ENCODE data around the gene DPP10.

The DPP10 gene

GRCh38 chr2:115572746-115573145, 1130.3 kb downstream of the DPP10 start:
- Histone ChIP-seq H3K4me3 (ENCODE audit: low read depth in 1 of 2, low read length in 2 of 2) (no peak overlapping the region), H3K27me3 (ENCODE audit: low read depth, low read length) (no peaks in the 10 kb centered on the region), H3K36me3 (ENCODE audit: control insufficient read depth in 1 of 2, insufficient read depth in 2 of 2, low read length in 2 of 2) (no peaks in the 10 kb centered on the region), H3K9me3 (ENCODE audit: control insufficient read depth in 1 of 2, low read length in 2 of 2) (no peaks in the 10 kb centered on the region), H3K27ac (ENCODE audit: low read length) (no peak overlapping the region), H3K4me1 (ENCODE audit: control insufficient read depth in 1 of 2, insufficient read depth in 2 of 2, low read length in 2 of 2) (no peaks in the 10 kb centered on the region)

GRCh38 chr2:115573756-115574155, 1131.3 kb downstream of the DPP10 start:
- no peak overlapping the region for H3K4me3 ChIP-seq (ENCODE audit: low read depth in 1 of 2, low read length in 2 of 2)
- H3K27me3 ChIP-seq (ENCODE audit: low read depth, low read length): no peaks in the 10 kb centered on the region
- H3K4me1 ChIP-seq (ENCODE audit: control insufficient read depth in 1 of 2, insufficient read depth in 2 of 2, low read length in 2 of 2): no peaks in the 10 kb centered on the region
- H3K27ac ChIP-seq (ENCODE audit: low read length): no peak overlapping the region
- no peaks in the 10 kb centered on the region for H3K36me3 ChIP-seq (ENCODE audit: control insufficient read depth in 1 of 2, insufficient read depth in 2 of 2, low read length in 2 of 2)
- H3K9me3 ChIP-seq (ENCODE audit: control insufficient read depth in 1 of 2, low read length in 2 of 2): no peaks in the 10 kb centered on the region

DNA sequence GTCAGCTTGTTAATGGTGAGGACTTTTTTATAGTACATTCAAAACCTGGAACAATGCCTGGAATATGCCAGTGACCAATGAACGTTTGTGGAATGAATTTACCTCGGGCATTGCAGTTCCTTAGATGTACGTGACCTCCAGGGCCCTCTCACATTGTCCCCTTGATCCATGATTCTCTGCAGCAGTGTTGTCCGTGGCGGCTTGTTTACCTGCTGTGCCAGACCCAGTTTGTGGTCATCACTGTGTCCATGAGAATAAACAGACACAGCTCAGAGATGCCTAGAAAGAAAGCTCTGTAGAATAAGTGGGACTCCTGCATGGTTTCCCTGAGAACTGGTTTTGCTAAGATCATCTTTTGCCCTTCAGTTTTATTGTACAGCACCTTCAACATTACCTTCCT, 1132.2 kb downstream of the DPP10 start:
- H3K9me3 ChIP-seq (ENCODE audit: control insufficient read depth in 1 of 2, low read length in 2 of 2): no peaks in the 10 kb centered on the region
- no peaks in the 10 kb centered on the region for H3K36me3 ChIP-seq (ENCODE audit: control insufficient read depth in 1 of 2, insufficient read depth in 2 of 2, low read length in 2 of 2)
- H3K4me1 ChIP-seq (ENCODE audit: control insufficient read depth in 1 of 2, insufficient read depth in 2 of 2, low read length in 2 of 2): no peaks in the 10 kb centered on the region
- H3K27ac ChIP-seq (ENCODE audit: low read length): no peak overlapping the region
- no peak overlapping the region for H3K4me3 ChIP-seq (ENCODE audit: low read depth in 1 of 2, low read length in 2 of 2)
- H3K27me3 ChIP-seq (ENCODE audit: low read depth, low read length): no peaks in the 10 kb centered on the region

GRCh38 chr2:115580784-115581183, 1138.3 kb downstream of the DPP10 start:
- H3K27ac ChIP-seq (ENCODE audit: low read length): no peak overlapping the region
- no peaks in the 10 kb centered on the region for H3K27me3 ChIP-seq (ENCODE audit: low read depth, low read length)
- no peaks in the 10 kb centered on the region for H3K9me3 ChIP-seq (ENCODE audit: control insufficient read depth in 1 of 2, low read length in 2 of 2)
- H3K4me1 ChIP-seq (ENCODE audit: control insufficient read depth in 1 of 2, insufficient read depth in 2 of 2, low read length in 2 of 2): no peaks in the 10 kb centered on the region
- H3K4me3 ChIP-seq (ENCODE audit: low read depth in 1 of 2, low read length in 2 of 2): no peak overlapping the region
- H3K36me3 ChIP-seq (ENCODE audit: control insufficient read depth in 1 of 2, insufficient read depth in 2 of 2, low read length in 2 of 2): no peaks in the 10 kb centered on the region

- Histone ChIP-seq H3K4me3 (ENCODE audit: low read depth in 1 of 2, low read length in 2 of 2) (no peak overlapping the region), H3K4me1 (ENCODE audit: control insufficient read depth in 1 of 2, insufficient read depth in 2 of 2, low read length in 2 of 2) (no peaks in the 10 kb centered on the region), H3K27ac (ENCODE audit: low read length) (no peak overlapping the region), H3K27me3 (ENCODE audit: low read depth, low read length) (no peaks in the 10 kb centered on the region), H3K9me3 (ENCODE audit: control insufficient read depth in 1 of 2, low read length in 2 of 2) (no peaks in the 10 kb centered on the region), H3K36me3 (ENCODE audit: control insufficient read depth in 1 of 2, insufficient read depth in 2 of 2, low read length in 2 of 2) (no peaks in the 10 kb centered on the region)
Measured at GRCh38 chr2:115584507-115584906, 1142.1 kb downstream of the DPP10 start.

DNA sequence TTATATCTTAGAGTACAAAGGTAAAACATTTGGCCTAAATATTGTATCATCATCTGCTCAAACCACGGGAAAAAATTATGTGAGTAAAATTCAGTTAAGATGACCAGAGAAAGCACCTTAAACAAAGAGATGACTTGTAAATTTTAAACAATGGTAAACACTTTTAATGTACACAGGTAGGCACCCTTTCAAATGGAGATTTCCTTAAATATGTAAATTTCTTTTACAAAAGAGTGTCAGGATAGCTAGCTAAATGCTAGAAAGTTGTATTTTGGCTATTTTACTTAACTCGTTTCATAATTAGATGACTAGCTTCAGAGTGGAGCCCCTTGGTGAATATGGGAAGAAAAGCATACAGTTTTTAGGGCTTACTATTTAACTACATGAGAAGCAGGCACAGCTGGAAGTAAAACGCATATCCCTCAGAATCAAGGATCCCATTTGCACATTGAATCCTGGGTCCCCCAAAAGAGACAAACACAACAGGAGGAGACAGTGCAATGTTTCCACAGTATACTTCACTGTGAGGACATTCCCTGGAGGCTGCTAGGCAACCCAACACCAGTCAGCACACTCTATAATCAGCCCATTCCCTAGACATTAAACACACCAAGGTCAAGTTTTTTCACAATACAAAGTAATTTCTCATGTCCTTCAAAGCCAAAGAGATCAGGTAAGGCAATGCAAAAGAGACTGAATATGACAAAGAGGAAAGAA, 1154.4 kb downstream of the DPP10 start:
- Histone ChIP-seq H3K36me3 (ENCODE audit: control insufficient read depth in 1 of 2, insufficient read depth in 2 of 2, low read length in 2 of 2) (no peaks in the 10 kb centered on the region), H3K27me3 (ENCODE audit: low read depth, low read length) (no peaks in the 10 kb centered on the region), H3K4me1 (ENCODE audit: control insufficient read depth in 1 of 2, insufficient read depth in 2 of 2, low read length in 2 of 2) (no peaks in the 10 kb centered on the region), H3K9me3 (ENCODE audit: control insufficient read depth in 1 of 2, low read length in 2 of 2) (peaks cover 0 to 3% of the 10 kb centered on the region in 2 donors), H3K4me3 (ENCODE audit: low read depth in 1 of 2, low read length in 2 of 2) (no peak overlapping the region), H3K27ac (ENCODE audit: low read length) (no peak overlapping the region)

DNA sequence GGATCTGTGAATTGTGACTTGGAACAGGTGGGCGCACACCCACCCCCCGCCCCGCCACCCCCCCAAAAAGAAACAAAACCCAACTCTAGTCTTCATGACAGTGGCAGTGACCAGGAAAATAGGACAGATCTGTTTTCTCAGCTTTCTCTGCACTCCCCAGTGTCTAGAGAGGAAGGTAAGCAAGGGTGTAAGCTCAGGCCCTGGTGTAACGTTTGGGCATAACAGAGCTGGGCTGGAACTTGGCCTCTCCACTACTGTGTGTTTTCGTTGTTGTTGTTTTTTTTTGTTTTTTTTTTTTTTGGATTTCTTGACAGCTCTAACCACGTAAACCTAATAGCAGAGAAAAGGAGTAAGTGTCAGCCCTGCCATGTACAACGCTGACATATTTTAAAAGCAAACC, 1160.8 kb downstream of the DPP10 start:
- no peaks in the 10 kb centered on the region for H3K9me3 ChIP-seq (ENCODE audit: control insufficient read depth in 1 of 2, low read length in 2 of 2)
- no peaks in the 10 kb centered on the region for H3K27me3 ChIP-seq (ENCODE audit: low read depth, low read length)
- no peak overlapping the region for H3K4me3 ChIP-seq (ENCODE audit: low read depth in 1 of 2, low read length in 2 of 2)
- no peaks in the 10 kb centered on the region for H3K4me1 ChIP-seq (ENCODE audit: control insufficient read depth in 1 of 2, insufficient read depth in 2 of 2, low read length in 2 of 2)
- no peaks in the 10 kb centered on the region for H3K36me3 ChIP-seq (ENCODE audit: control insufficient read depth in 1 of 2, insufficient read depth in 2 of 2, low read length in 2 of 2)
- no peak overlapping the region for H3K27ac ChIP-seq (ENCODE audit: low read length)

- H3K27ac ChIP-seq (ENCODE audit: low read length): no peak overlapping the region
Measured at GRCh38 chr2:115606350-115606749, 1163.9 kb downstream of the DPP10 start.

DNA sequence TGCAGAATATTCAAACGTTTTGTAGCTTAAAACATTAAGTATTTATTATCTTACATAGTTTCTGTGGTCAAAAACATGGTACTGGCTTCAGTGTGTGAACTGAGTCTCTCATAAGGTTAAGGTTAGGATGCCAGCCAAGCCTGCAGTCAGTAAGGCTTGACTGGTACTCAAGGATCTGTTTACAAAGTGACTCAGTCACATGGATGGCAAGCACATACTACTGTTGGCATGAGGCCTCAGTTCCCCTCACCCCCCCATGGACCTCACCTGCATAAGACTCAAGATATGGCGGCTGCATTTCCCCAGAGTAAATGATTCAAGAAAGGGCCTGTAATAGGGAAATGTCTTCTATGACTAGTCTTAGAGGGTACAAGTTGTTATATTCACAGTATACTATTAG, 1167.5 kb downstream of the DPP10 start:
- no peaks in the 10 kb centered on the region for H3K27me3 ChIP-seq (ENCODE audit: low read depth, low read length)
- no peak overlapping the region for H3K4me3 ChIP-seq (ENCODE audit: low read depth in 1 of 2, low read length in 2 of 2)
- H3K36me3 ChIP-seq (ENCODE audit: control insufficient read depth in 1 of 2, insufficient read depth in 2 of 2, low read length in 2 of 2): no peaks in the 10 kb centered on the region
- H3K9me3 ChIP-seq (ENCODE audit: control insufficient read depth in 1 of 2, low read length in 2 of 2): no peaks in the 10 kb centered on the region
- no peaks in the 10 kb centered on the region for H3K4me1 ChIP-seq (ENCODE audit: control insufficient read depth in 1 of 2, insufficient read depth in 2 of 2, low read length in 2 of 2)
- H3K27ac ChIP-seq (ENCODE audit: low read length): no peak overlapping the region

More at GRCh38 chr2:115606350-115606749, 1163.9 kb downstream of the DPP10 start:
- H3K36me3 ChIP-seq (ENCODE audit: control insufficient read depth in 1 of 2, insufficient read depth in 2 of 2, low read length in 2 of 2): no peaks in the 10 kb centered on the region
- no peaks in the 10 kb centered on the region for H3K9me3 ChIP-seq (ENCODE audit: control insufficient read depth in 1 of 2, low read length in 2 of 2)
- no peaks in the 10 kb centered on the region for H3K27me3 ChIP-seq (ENCODE audit: low read depth, low read length)
- no peak overlapping the region for H3K4me3 ChIP-seq (ENCODE audit: low read depth in 1 of 2, low read length in 2 of 2)
- H3K4me1 ChIP-seq (ENCODE audit: control insufficient read depth in 1 of 2, insufficient read depth in 2 of 2, low read length in 2 of 2): no peaks in the 10 kb centered on the region

- no peak overlapping the region for H3K4me3 ChIP-seq (ENCODE audit: low read depth in 1 of 2, low read length in 2 of 2)
- no peaks in the 10 kb centered on the region for H3K27me3 ChIP-seq (ENCODE audit: low read depth, low read length)
- no peaks in the 10 kb centered on the region for H3K4me1 ChIP-seq (ENCODE audit: control insufficient read depth in 1 of 2, insufficient read depth in 2 of 2, low read length in 2 of 2)
- H3K27ac ChIP-seq (ENCODE audit: low read length): no peak overlapping the region
- H3K9me3 ChIP-seq (ENCODE audit: control insufficient read depth in 1 of 2, low read length in 2 of 2): no peaks in the 10 kb centered on the region
- no peaks in the 10 kb centered on the region for H3K36me3 ChIP-seq (ENCODE audit: control insufficient read depth in 1 of 2, insufficient read depth in 2 of 2, low read length in 2 of 2)
Measured at GRCh38 chr2:115610888-115611287, 1168.4 kb downstream of the DPP10 start.

GRCh38 chr2:115624332-115624731, 1181.9 kb downstream of the DPP10 start:
- Histone ChIP-seq H3K27ac (ENCODE audit: low read length) (no peak overlapping the region), H3K27me3 (ENCODE audit: low read depth, low read length) (no peaks in the 10 kb centered on the region), H3K4me1 (ENCODE audit: control insufficient read depth in 1 of 2, insufficient read depth in 2 of 2, low read length in 2 of 2) (no peaks in the 10 kb centered on the region), H3K9me3 (ENCODE audit: control insufficient read depth in 1 of 2, low read length in 2 of 2) (no peaks in the 10 kb centered on the region), H3K4me3 (ENCODE audit: low read depth in 1 of 2, low read length in 2 of 2) (no peak overlapping the region), H3K36me3 (ENCODE audit: control insufficient read depth in 1 of 2, insufficient read depth in 2 of 2, low read length in 2 of 2) (no peaks in the 10 kb centered on the region)

- Histone ChIP-seq H3K9me3 (ENCODE audit: control insufficient read depth in 1 of 2, low read length in 2 of 2) (peaks cover 0 to 5% of the 10 kb centered on the region in 2 donors), H3K4me3 (ENCODE audit: low read depth in 1 of 2, low read length in 2 of 2) (no peak overlapping the region), H3K4me1 (ENCODE audit: control insufficient read depth in 1 of 2, insufficient read depth in 2 of 2, low read length in 2 of 2) (no peaks in the 10 kb centered on the region), H3K27me3 (ENCODE audit: low read depth, low read length) (no peaks in the 10 kb centered on the region), H3K36me3 (ENCODE audit: control insufficient read depth in 1 of 2, insufficient read depth in 2 of 2, low read length in 2 of 2) (no peaks in the 10 kb centered on the region), H3K27ac (ENCODE audit: low read length) (no peak overlapping the region)
Measured at GRCh38 chr2:115634578-115634977, 1192.1 kb downstream of the DPP10 start.
